HEK293T (cell line): ENCODE results near the gene KIF12.

Experiments used
- ARNT ChIP-seq: fragments of 450-650 bp; IDR thresholded peaks from 2 replicates; pipeline ENCODE4 v1.6.1; 2017; ENCODE audit warnings: mild to moderate bottlenecking
- BHLHE40 ChIP-seq: fragments of 450-650 bp; IDR thresholded peaks from 2 replicates; pipeline ENCODE4 v1.6.1; 2016; ENCODE audit warnings: mild to moderate bottlenecking, moderate library complexity, borderline replicate concordance
- CTBP1 ChIP-seq: fragments of 450-650 bp; IDR thresholded peaks from 2 replicates; pipeline ENCODE4 v1.6.1; 2016; ENCODE audit warnings: borderline replicate concordance
- HDGF ChIP-seq: fragments of 450-650 bp; IDR thresholded peaks from 2 replicates; pipeline ENCODE4 v1.6.1; 2017; ENCODE audit warnings: antibody characterized with exemption, borderline replicate concordance
- L3MBTL2 ChIP-seq: fragments of 450-650 bp; conservative IDR thresholded peaks from 2 replicates; pipeline ENCODE4 v1.6.1; 2016; ENCODE audit warnings: mild to moderate bottlenecking
- SP1 ChIP-seq: fragments of 450-650 bp; IDR thresholded peaks from 2 replicates; pipeline ENCODE4 v1.6.1; 2017
- SUZ12 ChIP-seq: fragments of 450-650 bp; IDR thresholded peaks from 2 replicates; pipeline ENCODE4 v1.6.1; 2016; ENCODE audit warnings: mild to moderate bottlenecking
- ZNF384 ChIP-seq: fragments of 450-650 bp; IDR thresholded peaks from 2 replicates; pipeline ENCODE4 v1.6.1; 2016

GRCh38 chr9:114056527-114056926 lies 42.6 kb downstream of the KIF12 start:
- TF ChIP-seq BHLHE40 (no peak), SUZ12 (no peak), L3MBTL2 (no peak), SP1 (no peak), ARNT (no peak), ZNF384 (no peak), CTBP1 (no peak), HDGF (no peak)
